Activated CD4-positive, alpha-beta T cell treated with anti-CD3 and anti-CD28 coated beads for 24 hours (primary cell): ENCODE data around the gene RET.

Source experiments
- DNase-seq, 2 donors: peaks; one replicate each; pipeline ENCODE4 v3.0.0-alpha.2; 2020; ENCODE audit warnings: low read depth in 2 of 2

Gene RET

GRCh38 chr10:43170491-43170890, 93.6 kb downstream of the RET start:
- no peak for DNase-seq

- DNase-seq = no peak
These were observed 95.8 kb downstream of the RET start for GRCh38 chr10:43172645-43173044.

GRCh38 chr10:43173120-43173519, 96.3 kb downstream of the RET start:
- DNase-seq = no peak

GRCh38 chr10:43174969-43175368, 98.1 kb downstream of the RET start:
- no peak for DNase-seq

- no peak for DNase-seq
These were observed 99.4 kb downstream of the RET start for GRCh38 chr10:43176271-43176670.

GRCh38 chr10:43177595-43177994, 100.7 kb downstream of the RET start:
- no peak for DNase-seq
